ENCODE measurements around the gene FAF2.

The FAF2 gene

DNA sequence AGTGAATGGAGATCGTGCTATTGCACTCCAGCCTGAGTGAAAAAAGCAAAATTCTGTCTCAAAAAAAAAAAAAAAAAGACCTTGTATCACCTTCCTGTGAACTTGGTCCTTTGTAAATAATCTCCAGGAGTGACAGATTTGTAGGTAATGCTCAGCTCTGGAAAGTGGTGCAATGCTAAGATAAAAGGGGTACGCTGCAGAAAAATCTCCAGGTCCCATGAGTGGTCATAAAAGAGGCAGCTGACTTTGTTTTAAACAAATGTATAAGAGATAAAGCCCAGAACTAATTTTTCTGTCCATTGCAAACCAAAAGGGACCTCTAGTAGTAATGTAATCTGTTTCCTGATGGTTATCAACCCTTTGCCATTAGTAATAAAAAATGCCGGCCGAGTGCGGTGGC lies 55.3 kb downstream of the FAF2 start:
- no peak for DNase-seq (ENCODE audit: low read depth in 2 of 2)

DNA sequence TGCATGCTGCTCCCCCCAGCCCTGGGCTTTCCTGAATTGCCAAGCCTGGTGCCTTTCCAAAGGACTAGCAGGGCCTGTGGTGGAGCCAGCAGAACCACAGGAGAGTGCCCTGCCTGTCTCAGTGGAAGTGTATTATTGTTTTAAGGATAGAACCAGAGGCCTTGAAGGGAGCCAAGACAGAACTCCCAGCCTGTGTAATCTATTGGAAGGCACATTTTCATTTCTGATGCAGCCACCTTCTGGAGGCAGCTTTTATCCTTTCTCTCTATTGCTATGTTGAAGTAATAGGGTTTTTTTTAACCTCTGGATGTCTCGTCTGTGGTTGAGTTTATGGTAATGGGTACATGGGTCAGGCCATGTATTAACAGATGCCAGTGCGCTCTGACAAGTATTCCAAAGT lies 59.7 kb downstream of the FAF2 start:
- DNase-seq (ENCODE audit: low read depth in 2 of 2) = no peak

DNA sequence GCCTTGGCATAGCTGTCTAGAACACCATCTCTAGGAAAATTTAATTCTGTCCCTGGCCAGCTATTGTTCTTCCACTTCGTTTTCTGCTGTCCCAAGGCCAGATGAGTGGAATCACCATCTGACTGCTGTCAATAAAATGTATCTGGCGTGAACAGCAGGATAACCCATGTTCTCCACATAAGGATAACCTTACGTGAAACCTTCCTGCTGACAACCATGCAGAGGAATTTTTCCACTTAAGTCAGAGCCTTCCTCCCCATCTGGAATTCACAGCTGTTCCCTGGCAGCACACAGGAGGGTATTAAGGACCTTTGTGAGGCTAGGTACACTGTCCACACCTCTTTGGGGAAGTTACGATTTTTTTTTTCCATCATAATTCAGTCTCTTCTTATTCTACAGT lies 60.4 kb downstream of the FAF2 start:
- DNase-seq (ENCODE audit: low read depth in 2 of 2) = no peak

DNA sequence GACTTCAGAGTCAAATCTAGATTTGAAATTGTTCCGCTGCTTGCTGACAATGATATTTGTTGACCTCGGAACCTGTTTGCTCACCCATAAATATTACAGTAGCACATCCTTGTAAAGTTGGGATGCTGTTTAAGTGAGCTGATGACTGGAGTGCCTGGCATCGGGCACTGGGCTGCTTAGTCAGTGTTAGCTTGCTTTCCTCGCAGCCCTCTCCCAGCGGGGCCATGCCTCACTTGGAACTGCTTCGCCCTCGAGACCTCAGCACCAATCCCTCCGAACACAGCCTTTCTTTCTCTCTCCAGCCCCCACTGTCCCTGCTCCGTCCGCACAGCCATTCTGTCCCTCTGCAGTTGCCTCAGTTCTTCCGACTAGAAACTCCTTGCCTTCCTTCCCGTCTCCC lies 65.6 kb downstream of the FAF2 start:
- no peak for DNase-seq (ENCODE audit: low read depth in 2 of 2)

DNA sequence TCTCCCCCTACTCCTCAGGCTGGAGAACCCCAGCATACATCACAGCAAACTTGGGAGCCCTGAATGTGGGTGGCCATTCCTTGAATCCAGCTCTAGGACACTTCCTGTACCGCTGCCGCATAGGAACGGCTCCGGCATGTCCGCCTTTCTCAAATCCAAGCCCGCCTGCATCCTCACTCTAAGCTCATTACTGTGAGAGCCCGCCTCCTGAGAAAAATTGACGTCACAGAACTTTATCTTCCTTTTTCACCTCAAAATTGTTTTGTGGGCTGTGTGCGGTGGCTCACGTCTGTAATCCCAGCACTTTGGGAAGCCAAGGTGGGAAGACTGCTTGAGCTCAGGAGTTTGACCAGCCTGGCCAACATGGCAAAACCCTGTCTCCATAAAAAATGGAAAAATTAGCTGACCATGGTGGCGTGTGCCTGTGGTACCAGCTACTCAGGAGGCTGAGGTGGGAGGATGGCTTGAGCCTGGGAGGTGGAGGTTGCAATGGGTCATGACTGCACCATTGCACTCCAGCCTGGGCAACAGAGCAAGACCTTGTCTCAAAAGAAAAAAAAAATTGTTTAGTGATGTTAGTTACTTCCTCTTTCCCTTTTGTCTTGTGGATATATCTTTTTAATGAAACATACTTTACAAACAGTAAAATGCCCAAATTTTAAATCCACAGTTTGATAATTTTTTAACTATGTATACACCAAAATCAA lies 66.2 kb downstream of the FAF2 start:
- no peak for DNase-seq (ENCODE audit: low read depth in 2 of 2)

DNA sequence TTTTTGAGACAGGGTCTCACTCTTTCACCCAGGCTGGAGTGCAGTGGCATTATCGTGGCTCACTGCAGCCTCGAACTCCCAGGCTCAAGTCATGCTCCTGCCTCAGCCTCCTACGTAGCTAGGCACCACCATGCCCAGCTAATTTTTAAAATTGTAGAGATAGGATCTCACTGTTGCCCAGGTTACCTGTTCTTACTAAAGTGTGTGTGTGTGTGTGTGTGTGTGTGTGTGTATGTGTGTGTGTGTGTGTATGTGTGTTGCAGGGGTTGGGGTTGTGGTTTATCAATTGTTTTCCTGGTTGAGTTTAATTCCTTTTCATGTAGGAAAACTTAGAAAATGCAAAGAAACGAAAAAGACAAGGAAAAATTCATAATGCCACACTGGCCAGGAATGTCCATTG lies 67.2 kb downstream of the FAF2 start:
- no peak for DNase-seq (ENCODE audit: low read depth in 2 of 2)

DNA sequence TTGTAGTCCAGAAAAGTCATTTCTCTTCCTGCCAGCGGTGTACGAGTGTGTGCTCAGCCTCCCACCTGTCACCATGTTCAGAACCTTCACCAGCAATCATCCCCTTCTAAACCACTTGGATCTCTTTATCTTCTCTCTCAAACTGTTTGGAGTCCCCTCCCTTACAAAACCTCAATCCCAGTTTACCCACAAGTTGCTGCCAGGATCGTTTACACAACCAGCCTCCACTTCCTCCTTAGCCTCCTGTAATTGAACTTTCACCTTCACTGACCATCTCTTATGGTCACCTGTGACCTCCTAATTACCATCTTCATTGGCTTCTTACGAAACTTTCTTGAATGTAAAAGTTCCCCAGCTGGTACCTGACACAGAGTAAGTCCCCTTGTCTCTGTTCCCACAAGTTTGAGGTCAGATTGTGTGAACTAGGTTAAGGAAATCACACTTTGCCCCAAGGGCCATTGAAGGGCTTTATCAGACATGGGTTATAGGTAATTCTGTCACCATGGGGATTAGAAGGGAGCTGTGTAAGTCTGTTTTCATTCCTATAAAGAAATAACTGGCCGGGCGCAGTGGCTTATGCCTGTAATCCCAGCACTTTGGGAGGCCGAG lies 69.0 kb downstream of the FAF2 start:
- DNase-seq (ENCODE audit: low read depth in 2 of 2) = no peak

DNA sequence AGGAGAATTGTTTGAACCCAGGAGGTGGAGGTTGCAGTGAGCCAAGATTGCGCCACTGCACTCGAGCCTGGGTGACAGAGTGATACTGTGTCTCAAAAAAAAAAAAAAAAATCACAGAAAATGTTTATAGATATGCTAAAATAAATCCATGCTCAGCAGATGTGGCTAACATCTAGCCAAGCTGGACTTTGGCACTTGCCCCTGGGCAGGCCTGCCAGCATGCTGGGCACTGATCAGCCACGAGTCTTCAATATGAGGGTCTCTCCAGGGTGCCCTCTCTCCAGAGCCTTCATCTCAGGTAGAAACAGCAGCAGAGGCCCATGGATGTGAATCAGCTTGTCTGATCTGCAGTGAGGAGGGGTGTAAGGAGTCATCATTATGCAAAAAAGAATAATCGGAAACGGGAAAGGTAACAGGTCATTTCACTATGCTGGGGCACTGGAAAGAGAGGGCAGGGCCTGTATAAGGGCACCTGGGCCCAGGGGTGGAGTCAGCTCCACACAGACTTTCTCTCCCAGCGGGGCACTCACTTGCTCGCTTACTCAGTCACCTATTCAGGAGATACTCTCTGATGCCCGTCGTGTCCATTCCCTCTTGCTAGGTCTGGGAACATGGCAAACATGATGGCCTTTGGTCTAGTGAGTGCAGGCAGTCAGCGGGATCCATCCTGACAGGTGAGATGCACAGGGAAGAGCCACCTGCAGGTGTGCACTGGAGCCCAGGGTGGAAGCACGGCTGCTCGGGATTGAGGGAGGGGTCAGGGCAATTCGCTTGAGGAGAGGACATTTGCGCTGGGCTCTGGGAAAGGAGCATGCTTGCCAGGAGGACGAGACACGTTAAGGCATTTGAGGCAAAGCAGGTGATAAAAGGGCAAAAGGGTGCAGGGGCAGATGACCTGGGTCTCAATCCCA lies 71.9 kb downstream of the FAF2 start:
- no peak for DNase-seq (ENCODE audit: low read depth in 2 of 2)

DNA sequence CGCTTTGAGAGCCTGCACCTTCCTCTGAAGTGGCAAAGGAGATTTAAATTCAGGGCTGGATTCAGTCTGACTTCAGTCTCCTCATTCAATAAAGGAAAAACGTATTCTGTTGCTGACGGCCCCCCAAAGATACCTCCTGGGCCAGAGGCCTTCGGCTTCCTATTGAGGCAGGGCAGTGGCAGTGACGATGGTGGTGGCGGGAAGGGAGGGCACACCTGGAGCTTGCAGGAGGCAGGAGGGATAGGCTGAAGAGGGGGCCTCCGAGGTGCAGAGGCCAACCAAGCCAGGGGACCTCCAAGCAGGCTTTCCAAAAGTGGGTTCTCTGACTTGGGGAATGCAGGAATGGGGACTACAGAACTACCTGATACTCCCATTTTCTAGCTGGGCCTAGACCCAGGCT lies 73.1 kb downstream of the FAF2 start:
- DNase-seq (ENCODE audit: low read depth in 2 of 2) = no peak

DNA sequence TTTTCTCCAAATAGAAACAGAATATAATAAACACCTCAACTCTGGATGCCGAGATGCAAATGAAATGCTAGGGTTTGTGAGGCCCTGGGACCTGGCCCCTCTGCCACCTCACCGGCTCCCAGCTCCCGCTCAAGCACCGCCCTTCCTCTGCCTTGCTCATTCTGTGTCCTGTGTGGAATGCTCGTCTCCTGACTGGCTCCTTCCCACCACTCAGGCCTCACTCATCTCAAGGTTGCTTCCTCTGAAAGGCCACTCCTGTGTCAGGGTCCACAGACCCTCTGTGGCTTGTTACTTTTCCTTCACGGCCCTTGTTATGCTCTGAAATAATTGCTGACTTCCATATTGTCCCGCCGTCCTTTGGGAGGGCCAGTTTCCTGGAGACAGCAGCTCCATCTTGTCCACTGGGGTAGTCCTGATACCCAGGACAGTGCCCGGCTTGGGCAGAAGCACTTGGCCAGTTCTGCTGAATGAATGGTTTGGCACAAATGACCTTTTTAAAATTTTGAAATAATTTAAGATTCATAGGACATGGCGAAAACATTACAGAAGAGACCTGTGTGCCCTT lies 73.6 kb downstream of the FAF2 start:
- DNase-seq (ENCODE audit: low read depth in 2 of 2) = no peak

DNA sequence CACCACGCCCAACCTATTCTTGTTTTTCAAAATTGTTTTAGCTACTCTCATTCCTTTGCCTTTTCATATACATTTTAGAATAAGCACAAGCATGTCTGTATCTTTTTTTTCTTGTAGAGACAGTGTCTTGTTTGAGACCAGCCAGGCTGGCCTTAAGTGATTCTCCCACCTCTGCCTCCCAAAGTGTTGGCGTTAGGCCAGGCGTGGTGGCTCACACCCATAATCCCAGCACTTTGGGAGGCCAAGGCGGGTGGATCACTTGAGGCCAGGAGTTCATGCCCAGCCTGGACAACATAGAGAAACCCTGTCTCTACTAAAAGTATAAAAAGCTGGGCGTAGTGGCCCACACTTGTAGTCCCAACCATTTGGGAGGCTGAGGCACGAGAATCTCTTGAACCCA lies 76.0 kb downstream of the FAF2 start:
- DNase-seq (ENCODE audit: low read depth in 2 of 2) = no peak

DNA sequence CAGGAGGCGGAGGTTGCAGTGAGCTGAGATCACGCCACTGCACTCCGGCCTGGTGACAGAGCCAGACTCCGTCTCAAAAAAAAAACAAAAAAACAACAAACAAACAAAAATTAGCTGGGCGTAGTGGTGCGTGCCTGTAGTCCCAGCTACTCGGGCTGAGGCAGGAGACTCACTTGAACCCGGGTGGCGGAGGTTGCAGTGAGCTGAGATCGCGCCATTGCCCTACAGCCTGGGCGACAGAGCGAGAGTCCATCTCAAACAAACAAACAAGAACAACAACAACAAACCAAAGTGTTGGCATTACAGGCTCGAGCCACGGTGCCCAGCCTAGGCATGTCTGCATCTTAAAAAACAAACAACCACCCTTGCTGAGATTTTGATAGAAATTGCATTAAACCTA lies 76.8 kb downstream of the FAF2 start:
- DNase-seq (ENCODE audit: low read depth in 2 of 2) = no peak

DNA sequence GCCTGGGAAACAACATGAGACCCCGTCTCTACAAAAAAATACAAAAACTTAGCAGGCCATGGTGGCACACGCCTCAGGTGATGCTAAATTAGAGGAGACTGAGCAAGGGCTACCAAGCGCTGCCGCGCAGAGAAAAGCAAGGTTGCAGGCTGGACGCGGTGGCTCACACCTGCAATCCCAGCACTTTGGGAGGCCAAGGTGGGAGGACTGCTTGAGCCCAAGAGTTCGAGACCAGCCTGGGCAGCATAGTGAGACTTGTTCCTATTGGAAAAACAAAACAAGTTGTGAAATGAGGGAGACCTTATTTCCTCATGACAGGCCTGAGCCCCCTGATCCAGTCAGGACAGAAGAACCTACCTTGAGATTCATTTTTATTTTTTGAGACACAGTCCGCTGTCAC lies 77.5 kb downstream of the FAF2 start:
- DNase-seq (ENCODE audit: low read depth in 2 of 2) = no peak

DNA sequence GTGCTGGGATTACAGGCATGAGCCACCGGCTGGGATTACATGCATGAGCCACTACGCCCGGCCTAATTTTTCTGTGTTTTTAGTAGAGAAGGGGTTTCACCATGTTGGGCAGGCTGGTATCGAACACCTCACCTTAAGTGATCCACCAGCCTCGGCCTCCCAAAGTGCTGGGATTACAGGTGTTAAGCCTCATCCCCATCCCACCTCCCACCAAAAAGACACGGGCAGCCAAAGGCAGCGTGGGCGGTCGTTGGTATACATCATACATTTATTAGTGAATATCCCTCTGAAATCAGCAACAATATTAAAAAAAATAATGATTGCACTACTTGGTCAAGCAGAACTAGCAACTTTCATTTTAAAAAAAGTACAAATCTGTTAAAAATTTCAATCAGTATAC lies 78.3 kb downstream of the FAF2 start:
- DNase-seq (ENCODE audit: low read depth in 2 of 2) = no peak

DNA sequence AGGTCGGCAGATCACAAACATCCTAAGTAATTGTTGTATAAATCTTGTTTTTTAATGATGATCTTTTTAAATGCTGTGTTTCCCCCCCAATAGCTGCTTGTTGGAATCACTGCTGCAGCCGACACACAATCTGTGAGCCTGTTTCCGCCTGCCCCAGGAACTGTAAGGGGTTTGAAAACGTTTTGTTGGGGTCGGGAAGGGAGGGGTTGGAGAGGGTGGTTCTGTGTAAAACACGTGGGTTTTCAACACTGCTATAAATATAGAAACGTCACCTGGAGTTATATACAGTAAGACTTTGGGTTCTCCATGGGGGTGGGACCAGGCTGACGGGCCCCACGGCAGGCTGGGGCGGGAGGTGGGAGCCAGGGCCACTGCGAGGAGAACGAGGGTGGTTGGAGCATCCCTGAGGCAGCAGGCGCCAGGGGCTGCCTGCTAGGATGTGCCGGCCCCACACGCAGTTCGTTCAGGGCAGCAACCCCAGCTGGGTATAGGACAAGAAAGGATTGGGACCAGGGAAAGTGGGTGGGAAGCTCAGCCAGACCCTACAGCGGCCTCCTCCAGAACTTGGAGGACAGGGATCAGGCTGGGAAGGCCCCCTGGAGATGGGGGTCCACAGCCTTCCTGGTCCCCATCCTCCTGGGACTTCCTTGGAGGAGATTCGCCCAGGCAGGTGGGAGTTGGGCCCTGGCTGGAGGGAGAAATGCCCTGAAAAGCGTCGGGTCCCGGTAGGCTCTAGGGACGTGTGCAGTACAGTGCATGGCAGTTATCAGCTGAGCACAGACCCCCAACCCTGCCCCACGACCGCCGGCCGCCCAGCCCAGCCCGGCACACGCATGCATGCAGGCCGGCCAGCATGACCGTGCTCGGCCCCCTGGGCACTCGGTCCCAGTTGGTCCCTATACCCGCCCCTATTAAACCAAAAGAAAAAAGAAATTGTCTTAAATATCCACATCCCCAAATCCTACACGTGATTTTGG lies 79.3 kb downstream of the FAF2 start:
- no peak for DNase-seq (ENCODE audit: low read depth in 2 of 2)

DNA sequence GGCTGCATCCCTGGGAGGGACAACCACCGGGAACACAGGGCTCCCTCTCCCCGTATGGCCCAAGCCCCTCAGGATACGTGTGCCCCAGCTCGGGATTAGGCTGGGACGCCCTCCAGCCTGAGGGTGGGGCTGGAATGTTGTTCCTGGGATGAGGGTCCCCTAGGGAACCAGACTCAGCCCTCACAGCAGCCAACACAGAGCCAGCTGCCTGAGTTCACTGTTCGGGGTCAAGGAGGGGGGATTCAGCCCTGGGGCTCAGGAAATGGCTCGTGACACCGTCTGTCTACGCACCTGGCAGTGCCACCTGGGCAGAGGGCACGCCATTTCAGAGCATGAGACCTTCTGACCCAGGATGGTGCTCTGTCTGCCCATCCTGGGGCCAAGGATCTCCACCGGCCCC lies 80.1 kb downstream of the FAF2 start:
- DNase-seq (ENCODE audit: low read depth in 2 of 2) = no peak

DNA sequence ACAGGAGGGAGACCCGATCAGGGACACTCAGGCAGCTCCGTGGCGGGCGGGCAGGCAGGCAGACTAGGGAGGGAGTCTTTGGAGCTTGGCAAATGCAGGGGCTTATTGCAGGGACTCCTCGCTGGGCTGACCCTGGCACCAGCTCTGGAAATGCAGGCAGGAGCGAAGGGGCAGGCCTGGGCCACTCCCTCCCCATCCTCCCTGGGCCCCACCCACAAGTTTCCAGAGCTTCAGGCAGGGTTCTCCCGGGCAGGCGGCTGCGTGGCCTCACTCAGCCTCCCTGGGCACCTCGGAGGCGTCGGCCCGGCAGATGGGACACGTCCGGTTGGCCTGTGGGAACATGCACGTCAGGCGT lies 80.6 kb downstream of the FAF2 start:
- no peak for DNase-seq (ENCODE audit: low read depth in 2 of 2)

DNA sequence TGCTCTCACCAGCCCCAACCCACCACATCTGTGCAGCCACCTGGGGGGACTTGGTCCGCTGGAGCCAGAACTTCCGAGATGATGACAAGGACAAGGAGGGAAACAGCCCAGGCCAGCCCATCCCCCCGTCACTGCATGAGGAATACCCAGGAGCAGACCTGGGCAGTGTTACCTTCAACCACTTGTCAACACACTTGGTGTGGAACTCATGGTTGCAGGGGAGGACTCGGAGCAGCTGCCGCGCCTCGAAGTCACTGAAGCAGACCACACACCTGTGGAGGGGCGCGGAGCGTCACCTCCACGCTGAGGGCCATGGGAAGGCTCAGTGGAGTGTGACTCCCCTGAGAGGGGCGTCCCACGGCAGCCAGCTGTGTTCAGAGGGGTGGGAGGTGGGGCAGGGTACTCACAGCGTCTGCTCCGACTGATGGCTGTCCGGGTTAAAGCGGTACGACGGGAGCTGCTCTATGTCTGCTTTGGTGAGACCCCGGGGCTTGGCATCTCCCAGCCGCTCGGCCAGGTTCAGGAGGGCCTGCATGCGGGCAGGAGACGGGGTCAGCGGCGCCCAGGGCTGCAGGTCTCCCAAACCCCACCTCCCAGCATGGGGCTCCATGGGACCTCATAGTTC lies 81.0 kb downstream of the FAF2 start:
- DNase-seq (ENCODE audit: low read depth in 2 of 2) = no peak

DNA sequence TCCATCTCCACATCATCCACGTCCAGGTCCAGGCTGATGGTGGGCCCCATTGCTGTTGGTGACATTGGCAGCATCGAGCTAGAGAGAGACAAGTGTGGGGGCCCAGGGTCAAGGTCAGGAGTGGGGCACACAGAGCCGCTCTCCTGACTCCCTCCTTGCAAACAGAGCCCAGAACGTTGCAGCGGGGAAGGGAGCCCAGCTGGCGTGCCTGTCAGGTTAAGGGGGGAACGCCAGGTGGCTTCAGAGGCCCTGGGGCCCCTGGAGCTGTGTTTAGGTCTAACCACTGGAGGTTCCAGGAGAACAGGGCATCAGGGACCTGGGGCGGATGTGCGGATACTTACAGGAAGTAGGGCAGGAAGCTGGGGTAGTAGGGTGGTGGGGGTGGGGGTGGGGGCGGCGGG lies 81.6 kb downstream of the FAF2 start:
- no peak for DNase-seq (ENCODE audit: low read depth in 2 of 2)

DNA sequence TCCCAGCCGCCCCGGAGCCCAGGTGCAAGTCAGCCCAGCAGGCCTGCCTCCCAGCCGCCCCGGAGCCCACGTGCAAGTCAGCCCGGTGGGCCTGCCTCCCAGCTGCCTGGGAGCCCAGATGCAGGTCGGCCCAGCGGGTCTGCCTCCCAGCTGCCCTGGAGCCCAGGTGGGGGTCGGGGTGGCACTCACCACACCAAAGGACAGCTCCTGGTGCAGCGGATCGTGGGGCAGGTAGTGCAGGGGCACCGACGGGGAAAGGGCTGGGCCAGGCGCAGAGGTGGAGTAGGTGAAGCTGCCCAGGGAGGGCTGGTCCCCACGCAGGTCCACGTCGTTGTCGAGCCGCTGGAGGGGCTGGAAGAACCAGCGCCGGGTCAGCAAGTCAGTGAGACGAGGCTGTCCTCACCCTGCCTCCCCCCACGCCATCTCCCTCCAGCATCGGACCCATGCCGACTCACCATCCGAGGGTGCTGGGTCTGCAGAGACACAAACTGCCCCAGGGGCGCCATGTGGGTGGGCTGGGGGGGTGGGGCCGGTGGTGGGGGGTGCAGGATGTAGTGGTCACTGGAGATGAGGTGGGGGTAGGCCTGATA lies 82.3 kb downstream of the FAF2 start:
- DNase-seq (ENCODE audit: low read depth in 2 of 2) = no peak

Measured in stimulated activated CD8-positive, alpha-beta memory T cell treated with anti-CD3 and anti-CD28 coated beads, Interleukin-7, amount 100 ng/mL, for 1 hour (primary cell).